ACC112 (cell line): ENCODE results near the gene EMSY.
A peak's percentile ranks its signal among the peaks of the same experiment; 100 is the strongest.
"Not testable (repeated sequence)": the region's sequence is repeated elsewhere in the genome, so short reads cannot be mapped to it uniquely, and the experiment has no call there.

Source experiments
- H2AFZ ChIP-seq: fragments of 200-600 bp; sonication (generic); one replicate; pipeline ENCODE4 v1.6.0; 2017; ENCODE audit warnings: antibody characterized with exemption, low read length; ENCODE audit not compliant: unreplicated experiment
- H3K27ac ChIP-seq: fragments of 200-600 bp; sonication (generic); 2 replicates; pipeline ENCODE4 v1.5.1; 2014; ENCODE audit warnings: low read depth, mild to moderate bottlenecking, antibody characterized with exemption, low read length, moderate library complexity
- H3K27me3 ChIP-seq: fragments of 200-600 bp; sonication (generic); 2 replicates; pipeline ENCODE4 v1.6.1; 2014; ENCODE audit warnings: mild to moderate bottlenecking, antibody characterized with exemption, low read length, moderate library complexity, mixed read lengths; ENCODE audit not compliant: insufficient read depth
- H3K36me3 ChIP-seq: fragments of 200-600 bp; sonication (generic); 2 replicates; pipeline ENCODE4 v1.6.1; 2016; ENCODE audit warnings: mild to moderate bottlenecking, antibody characterized with exemption, low read length, moderate library complexity, mixed read lengths; ENCODE audit not compliant: insufficient read depth
- H3K4me1 ChIP-seq: fragments of 200-600 bp; sonication (generic); one replicate; pipeline ENCODE4 v1.6.1; 2016; ENCODE audit warnings: low read length, mixed read lengths; ENCODE audit not compliant: insufficient read depth, unreplicated experiment, control insufficient read depth
- H3K4me3 ChIP-seq: fragments of 200-600 bp; sonication (generic); 2 replicates; pipeline ENCODE4 v1.5.1; 2014; ENCODE audit warnings: mild to moderate bottlenecking, low read depth, low read length
- H3K79me2 ChIP-seq: fragments of 200-600 bp; sonication (generic); one replicate; pipeline ENCODE4 v1.6.0; 2016; ENCODE audit warnings: low read length; ENCODE audit not compliant: control insufficient read depth, unreplicated experiment, insufficient read depth

The EMSY gene

GRCh38 chr11:76444384-76445120 is at the start of gene EMSY:
TSS of gene EMSY (plus strand) at chr11:76445018. CDS start at chr11:76446939, 1,921 bp downstream.
- H3K4me1 ChIP-seq = peaks cover 13% of the 10 kb centered on the region
- H3K79me2 ChIP-seq = peaks cover 47% of the 10 kb centered on the region
- peak within 1 kb of the TSS; percentile 77 for H2AFZ ChIP-seq
- no peaks in the 10 kb centered on the region for H3K27me3 ChIP-seq
- peak within 1 kb of the TSS; percentile 82 for H3K4me3 ChIP-seq
- H3K27ac ChIP-seq = peak within 1 kb of the TSS; percentile 80
- peaks cover 4% of the 10 kb centered on the region for H3K36me3 ChIP-seq

GRCh38 chr11:76395296-76395695 is 49.5 kb upstream of the EMSY start:
- Histone ChIP-seq H3K79me2 (no peaks in the 10 kb centered on the region), H3K27me3 (no peaks in the 10 kb centered on the region), H3K4me3 (no peak overlapping the region), H3K27ac (no peak overlapping the region), H3K36me3 (no peaks in the 10 kb centered on the region), H2AFZ (no peak overlapping the region), H3K4me1 (no peaks in the 10 kb centered on the region)

GRCh38 chr11:76397383-76397782 is 47.4 kb upstream of the EMSY start:
- Histone ChIP-seq H3K4me3 (no peak overlapping the region), H3K36me3 (no peaks in the 10 kb centered on the region), H2AFZ (no peak overlapping the region), H3K27ac (no peak overlapping the region), H3K27me3 (no peaks in the 10 kb centered on the region), H3K79me2 (no peaks in the 10 kb centered on the region), H3K4me1 (no peaks in the 10 kb centered on the region)

GRCh38 chr11:76400967-76401366 is 43.9 kb upstream of the EMSY start:
- Histone ChIP-seq H3K27ac (no peak overlapping the region), H3K4me1 (no peaks in the 10 kb centered on the region), H3K27me3 (no peaks in the 10 kb centered on the region), H2AFZ (no peak overlapping the region), H3K36me3 (no peaks in the 10 kb centered on the region), H3K79me2 (no peaks in the 10 kb centered on the region), H3K4me3 (no peak overlapping the region)

- H2AFZ ChIP-seq, H3K4me1 ChIP-seq, H3K27ac ChIP-seq, H3K27me3 ChIP-seq, H3K36me3 ChIP-seq, H3K4me3 ChIP-seq, H3K79me2 ChIP-seq: not testable (repeated sequence)
These were observed 43.3 kb upstream of the EMSY start for GRCh38 chr11:76401484-76401883.

- Histone ChIP-seq H3K79me2 (no peaks in the 10 kb centered on the region), H3K36me3 (no peaks in the 10 kb centered on the region), H3K27me3 (peaks cover under 1% of the 10 kb centered on the region; the same call in 1 of the 2 replicates), H3K27ac (no peak overlapping the region), H3K4me3 (no peak overlapping the region), H2AFZ (no peak overlapping the region), H3K4me1 (no peaks in the 10 kb centered on the region)
These were observed 38.5 kb upstream of the EMSY start for GRCh38 chr11:76406359-76406758.

- Histone ChIP-seq H3K36me3 (no peaks in the 10 kb centered on the region), H3K79me2 (no peaks in the 10 kb centered on the region), H3K4me1 (no peaks in the 10 kb centered on the region), H3K4me3 (no peak overlapping the region), H3K27me3 (peaks cover 18% of the 10 kb centered on the region; the same call in 1 of the 2 replicates), H2AFZ (no peak overlapping the region), H3K27ac (no peak overlapping the region)
These were observed 36.5 kb upstream of the EMSY start for GRCh38 chr11:76408171-76408965.

- no peaks in the 10 kb centered on the region for H3K79me2 ChIP-seq
- H3K27me3 ChIP-seq = peaks cover 27% of the 10 kb centered on the region; the same call in 1 of the 2 replicates
- no peak overlapping the region for H3K27ac ChIP-seq
- no peaks in the 10 kb centered on the region for H3K4me1 ChIP-seq
- H3K36me3 ChIP-seq = no peaks in the 10 kb centered on the region
- H2AFZ ChIP-seq = no peak overlapping the region
- no peak overlapping the region for H3K4me3 ChIP-seq
These were observed 33.9 kb upstream of the EMSY start for GRCh38 chr11:76410851-76411357.

GRCh38 chr11:76415073-76415472 is 29.7 kb upstream of the EMSY start:
- Histone ChIP-seq H3K4me3 (no peak overlapping the region), H3K4me1 (no peaks in the 10 kb centered on the region), H3K79me2 (no peaks in the 10 kb centered on the region), H2AFZ (no peak overlapping the region), H3K27me3 (peaks cover 38% of the 10 kb centered on the region), H3K36me3 (no peaks in the 10 kb centered on the region), H3K27ac (no peak overlapping the region)

GRCh38 chr11:76419896-76420295 is 24.9 kb upstream of the EMSY start:
- Histone ChIP-seq H3K79me2 (no peaks in the 10 kb centered on the region), H3K36me3 (no peaks in the 10 kb centered on the region), H3K4me1 (no peaks in the 10 kb centered on the region), H2AFZ (no peak overlapping the region), H3K27ac (no peak overlapping the region), H3K27me3 (peaks cover 15% of the 10 kb centered on the region; the same call in 1 of the 2 replicates), H3K4me3 (no peak overlapping the region)
